ENCODE data around the gene DCHS2.

DCHS2 gene

GRCh38 chr4:154186035-154186434 lies 305.6 kb downstream of the DCHS2 start:
- DNase-seq = no peak

DNA sequence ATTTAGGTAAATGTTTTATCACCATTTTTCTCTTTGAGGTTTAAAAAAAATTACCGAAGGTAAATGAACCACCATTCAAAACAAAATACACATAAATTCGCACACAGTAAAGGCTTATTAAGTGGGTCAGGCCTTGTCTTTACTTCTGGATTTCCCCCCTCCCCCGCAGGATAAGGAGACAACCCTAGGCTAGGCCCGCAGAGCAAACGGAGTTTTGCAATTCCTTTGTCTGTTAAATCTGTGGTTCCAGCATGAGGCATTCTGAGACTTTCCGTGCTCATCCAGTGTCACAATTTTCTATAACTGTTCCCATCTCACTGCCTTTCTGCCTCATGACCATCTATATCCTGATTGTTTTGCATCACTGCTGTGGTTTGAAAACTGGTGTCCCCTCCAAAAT lies 307.4 kb downstream of the DCHS2 start:
- DNase-seq = no peak

GRCh38 chr4:154183264-154183663 lies 308.3 kb downstream of the DCHS2 start:
- no peak for DNase-seq

All from CD4-positive, alpha-beta T cell treated with Interleukin-12 subunit alpha and Interleukin-12 subunit beta, for 1 hour (primary cell).